ENCODE results near the gene SSH2.
A peak's percentile ranks its signal among the peaks of the same experiment; 100 is the strongest.

SSH2 gene

GRCh38 chr17:29585080-29585751, 344.8 kb downstream of the SSH2 start:
- H3K36me3 Mint-ChIP-seq, result peaks cover 25% of the 10 kb centered on the region
- H3K27me3 Mint-ChIP-seq, result no peaks in the 10 kb centered on the region
- peaks cover 60% of the 10 kb centered on the region for H3K4me1 Mint-ChIP-seq
- peak overlapping the region; percentile 60 for H3K4me3 Mint-ChIP-seq
- peak overlapping the region; percentile 84 for H3K27ac Mint-ChIP-seq
- no peaks in the 10 kb centered on the region for H3K9me3 Mint-ChIP-seq
- CTCF ChIA-PET, result interaction anchor here (1.7 to 2.5 kb wide), 3 partner anchors 9 to 32 kb away, joined by 5 to 14 read pairs (median 7); no protein-coding TSS in a partner anchor
- DNase-seq, result peak; percentile 57

- Mint-ChIP-seq H3K4me1 (peaks cover 60% of the 10 kb centered on the region), H3K4me3 (peak overlapping the region; percentile 60), H3K36me3 (peaks cover 30% of the 10 kb centered on the region), H3K27me3 (no peaks in the 10 kb centered on the region), H3K27ac (peak overlapping the region; percentile 84), H3K9me3 (no peaks in the 10 kb centered on the region)
- DNase-seq, result no peak
- CTCF ChIA-PET, result interaction anchor here (1.3 to 2.5 kb wide), 3 partner anchors 8 to 33 kb away, joined by 4 to 14 read pairs (median 5); no protein-coding TSS in a partner anchor
Measured at GRCh38 chr17:29584452-29585079, 345.5 kb downstream of the SSH2 start.

- Mint-ChIP-seq H3K4me1 (peaks cover 60% of the 10 kb centered on the region), H3K9me3 (no peaks in the 10 kb centered on the region), H3K27me3 (no peaks in the 10 kb centered on the region), H3K27ac (peak overlapping the region; percentile 84), H3K4me3 (no peak overlapping the region), H3K36me3 (peaks cover 36% of the 10 kb centered on the region)
- CTCF ChIA-PET, result interaction anchor here (1.1 to 3.3 kb wide), 6 partner anchors 8 to 34 kb away, joined by 3 to 14 read pairs (median 5); partner anchors contain the start of genes ABHD15 and TP53I13
- DNase-seq, result no peak
Measured at GRCh38 chr17:29583324-29584248, 346.4 kb downstream of the SSH2 start.

GRCh38 chr17:29582772-29583171, 347.3 kb downstream of the SSH2 start:
- Mint-ChIP-seq H3K4me3 (no peak overlapping the region), H3K36me3 (peaks cover 41% of the 10 kb centered on the region), H3K27me3 (no peaks in the 10 kb centered on the region), H3K9me3 (no peaks in the 10 kb centered on the region), H3K4me1 (peaks cover 55% of the 10 kb centered on the region), H3K27ac (peak overlapping the region; percentile 19)
- no peak for DNase-seq
- CTCF ChIA-PET, result interaction anchor here (1.1 to 5.0 kb wide), 4 partner anchors 10 to 35 kb away, joined by 3 to 48 read pairs (median 9); partner anchors contain the start of genes ABHD15, ANKRD13B and TP53I13

- Mint-ChIP-seq H3K36me3 (peaks cover 44% of the 10 kb centered on the region), H3K27ac (no peak overlapping the region), H3K27me3 (no peaks in the 10 kb centered on the region), H3K9me3 (no peaks in the 10 kb centered on the region), H3K4me1 (peaks cover 51% of the 10 kb centered on the region), H3K4me3 (no peak overlapping the region)
- DNase-seq, result no peak
- CTCF ChIA-PET, result interaction anchor here (0.6 to 5.0 kb wide), 4 partner anchors 10 to 87 kb away, joined by 3 to 48 read pairs (median 8); partner anchors contain the start of gene ANKRD13B
Measured at GRCh38 chr17:29582254-29582765, 347.7 kb downstream of the SSH2 start.

GRCh38 chr17:29581583-29582253, 348.3 kb downstream of the SSH2 start:
- peaks cover 44% of the 10 kb centered on the region for H3K36me3 Mint-ChIP-seq
- peaks cover 45% of the 10 kb centered on the region for H3K4me1 Mint-ChIP-seq
- no peaks in the 10 kb centered on the region for H3K9me3 Mint-ChIP-seq
- no peak overlapping the region for H3K4me3 Mint-ChIP-seq
- H3K27ac Mint-ChIP-seq, result no peak overlapping the region
- DNase-seq, result no peak
- no peaks in the 10 kb centered on the region for H3K27me3 Mint-ChIP-seq
- CTCF ChIA-PET, result interaction anchor here (0.6 to 5.0 kb wide), 7 partner anchors 10 to 297 kb away, joined by 3 to 48 read pairs (median 6); partner anchors contain the start of gene ANKRD13B

GRCh38 chr17:29579866-29580771, 349.9 kb downstream of the SSH2 start:
- peak; percentile 93 for DNase-seq
- H3K27ac Mint-ChIP-seq, result peak overlapping the region; percentile 72
- no peak overlapping the region for H3K4me3 Mint-ChIP-seq
- H3K4me1 Mint-ChIP-seq, result peaks cover 29% of the 10 kb centered on the region
- CTCF ChIA-PET, result interaction anchor here (0.6 to 5.0 kb wide), 11 partner anchors 8 to 471 kb away, joined by 3 to 48 read pairs (median 6); partner anchors contain the start of gene ANKRD13B
- H3K27me3 Mint-ChIP-seq, result no peaks in the 10 kb centered on the region
- H3K9me3 Mint-ChIP-seq, result no peaks in the 10 kb centered on the region
- peaks cover 50% of the 10 kb centered on the region for H3K36me3 Mint-ChIP-seq

- CTCF ChIA-PET, result interaction anchor here (1.5 to 5.0 kb wide), 4 partner anchors 9 to 209 kb away, joined by 4 to 48 read pairs (median 11); partner anchors contain the start of gene ANKRD13B
- Mint-ChIP-seq H3K4me3 (no peak overlapping the region), H3K4me1 (peaks cover 16% of the 10 kb centered on the region), H3K27ac (no peak overlapping the region), H3K9me3 (no peaks in the 10 kb centered on the region), H3K36me3 (peaks cover 55% of the 10 kb centered on the region), H3K27me3 (no peaks in the 10 kb centered on the region)
- DNase-seq, result peak; percentile 13
Measured at GRCh38 chr17:29578626-29579485, 351.2 kb downstream of the SSH2 start.

GRCh38 chr17:29577385-29578211, 352.4 kb downstream of the SSH2 start:
- Mint-ChIP-seq H3K27me3 (no peaks in the 10 kb centered on the region), H3K27ac (no peak overlapping the region), H3K4me1 (peaks cover 11% of the 10 kb centered on the region), H3K4me3 (no peak overlapping the region), H3K36me3 (peaks cover 51% of the 10 kb centered on the region), H3K9me3 (no peaks in the 10 kb centered on the region)
- CTCF ChIA-PET, result interaction anchor here (1.5 to 2.4 kb wide), 3 partner anchors 14 to 40 kb away, joined by 4 to 16 read pairs (median 5); no protein-coding TSS in a partner anchor
- no peak for DNase-seq

GRCh38 chr17:29577001-29577370, 353.0 kb downstream of the SSH2 start:
- H3K27ac Mint-ChIP-seq, result no peak overlapping the region
- no peak for DNase-seq
- H3K36me3 Mint-ChIP-seq, result peaks cover 45% of the 10 kb centered on the region
- CTCF ChIA-PET, result interaction anchor here (1.3 to 1.5 kb wide), 4 partner anchors 8 to 40 kb away, joined by 4 to 5 read pairs (median 4); no protein-coding TSS in a partner anchor
- no peak overlapping the region for H3K4me3 Mint-ChIP-seq
- no peaks in the 10 kb centered on the region for H3K9me3 Mint-ChIP-seq
- no peaks in the 10 kb centered on the region for H3K27me3 Mint-ChIP-seq
- peaks cover 9% of the 10 kb centered on the region for H3K4me1 Mint-ChIP-seq

Data from activated naive CD4-positive, alpha-beta T cell treated with anti-CD3 and anti-CD28 coated beads, Interleukin-2, amount 10 ng/mL, durations not matched to agents 7 days and 5 days (primary cell).